ENCODE measurements around the gene SATB2. TPM values are rescaled to one million over a fixed set of nuclear protein-coding genes. Genes with fewer than 3 reads are reported as not detected.

Gene SATB2
- total RNA-seq, 1 donor from 2014 or later, result 0.14 TPM

GRCh38 chr2:199335502-199335901 lies 122.2 kb downstream of the SATB2 start:
- intact Hi-C loops (cut with micrococcal nuclease), result no loop called here

GRCh38 chr2:199329466-199329865 lies 128.3 kb downstream of the SATB2 start:
- intact Hi-C loops (cut with micrococcal nuclease), result no loop called here

GRCh38 chr2:199329031-199329430 lies 128.7 kb downstream of the SATB2 start:
- intact Hi-C loops (cut with micrococcal nuclease), result no loop called here

- intact Hi-C loops (cut with micrococcal nuclease), result no loop called here
Measured at GRCh38 chr2:199325881-199326280, 131.9 kb downstream of the SATB2 start.

GRCh38 chr2:199322151-199322550 lies 135.6 kb downstream of the SATB2 start:
- intact Hi-C loops (cut with micrococcal nuclease), result no loop called here

- intact Hi-C loops (cut with micrococcal nuclease), result no loop called here
Measured at GRCh38 chr2:199317646-199318045, 140.1 kb downstream of the SATB2 start.

DNA sequence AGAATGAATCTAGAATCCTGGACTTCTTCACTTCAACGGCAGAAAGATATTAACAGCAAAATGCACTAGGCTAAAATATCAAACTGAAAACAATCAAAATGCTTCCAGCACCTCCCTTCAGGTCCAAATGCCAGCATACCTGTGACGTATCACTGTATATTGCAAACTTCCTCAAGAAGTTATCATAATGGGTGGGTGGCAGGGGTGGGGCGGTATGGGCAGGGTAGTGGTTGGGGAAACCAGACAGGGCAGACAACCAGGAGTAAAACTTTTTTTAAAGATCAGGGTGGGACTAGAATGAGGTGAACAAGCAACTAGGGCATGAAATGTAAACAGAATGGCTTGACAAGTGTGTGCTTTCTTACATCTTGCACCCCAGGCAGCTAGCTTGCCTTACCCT lies 140.9 kb downstream of the SATB2 start:
- intact Hi-C loops (cut with micrococcal nuclease), result no loop called here

DNA sequence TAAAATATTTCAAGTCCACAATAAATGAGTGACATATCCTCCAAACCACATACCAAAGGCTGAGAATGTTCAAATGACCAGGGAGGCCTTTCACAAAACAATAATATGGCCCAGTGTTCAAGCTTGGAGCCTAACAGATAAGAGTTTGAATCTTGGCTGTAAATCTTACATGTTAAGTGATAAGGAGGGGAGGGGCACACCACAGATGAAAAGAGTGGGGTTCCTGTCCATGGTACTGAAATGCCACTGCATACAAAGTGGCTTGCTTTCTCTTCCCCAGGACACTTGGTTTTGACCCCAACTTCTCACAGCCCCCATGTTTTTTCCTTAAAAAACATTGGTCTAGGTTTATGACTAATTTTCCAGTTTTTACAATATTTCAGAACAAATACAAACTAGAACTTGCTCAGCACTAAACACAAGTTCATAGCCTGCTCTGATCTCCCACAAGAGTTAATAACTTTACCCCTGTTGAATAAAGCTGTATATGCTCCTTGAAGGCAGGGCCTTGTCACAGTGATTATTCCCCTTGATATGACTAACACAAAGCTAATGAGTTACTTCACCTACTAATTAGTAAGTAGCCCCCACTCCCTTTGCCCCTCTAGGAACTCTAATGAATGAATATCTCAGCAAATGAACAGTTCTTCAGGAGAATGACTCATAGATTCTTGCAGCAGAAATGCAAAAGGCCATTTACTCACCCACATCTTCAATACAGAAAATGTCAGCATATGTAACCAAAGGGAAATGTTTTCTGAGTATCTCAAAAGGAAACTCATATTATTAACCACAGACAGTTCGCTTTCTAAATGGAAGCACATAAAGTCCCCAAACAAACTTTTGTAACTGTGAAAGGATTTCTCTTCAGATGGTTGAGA lies 142.2 kb downstream of the SATB2 start:
- intact Hi-C loops (cut with micrococcal nuclease), result no loop called here

DNA sequence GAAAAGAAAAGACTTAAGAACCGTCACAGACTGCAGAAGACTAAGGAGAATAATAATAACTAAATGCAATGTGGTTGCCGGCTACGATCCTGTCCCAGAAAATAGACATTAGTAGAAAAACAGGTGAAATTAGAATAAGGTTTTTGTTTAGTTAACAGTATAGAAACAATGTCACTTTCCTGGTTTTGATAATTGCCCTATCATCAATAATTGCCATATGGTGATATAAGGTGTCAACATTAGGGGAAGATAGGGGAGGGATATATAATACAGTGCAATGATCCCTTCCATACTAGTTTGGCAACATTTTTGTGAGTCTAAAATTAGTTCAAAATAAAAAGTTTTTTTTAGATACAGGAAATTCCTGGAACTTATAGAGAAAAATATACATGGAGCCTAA lies 144.8 kb downstream of the SATB2 start:
- intact Hi-C loops (cut with micrococcal nuclease), result no loop called here

GRCh38 chr2:199310771-199311585 lies 146.8 kb downstream of the SATB2 start:
- intact Hi-C loops (cut with micrococcal nuclease), result no loop called here

GRCh38 chr2:199309973-199310372 lies 147.8 kb downstream of the SATB2 start:
- intact Hi-C loops (cut with micrococcal nuclease), result no loop called here

DNA sequence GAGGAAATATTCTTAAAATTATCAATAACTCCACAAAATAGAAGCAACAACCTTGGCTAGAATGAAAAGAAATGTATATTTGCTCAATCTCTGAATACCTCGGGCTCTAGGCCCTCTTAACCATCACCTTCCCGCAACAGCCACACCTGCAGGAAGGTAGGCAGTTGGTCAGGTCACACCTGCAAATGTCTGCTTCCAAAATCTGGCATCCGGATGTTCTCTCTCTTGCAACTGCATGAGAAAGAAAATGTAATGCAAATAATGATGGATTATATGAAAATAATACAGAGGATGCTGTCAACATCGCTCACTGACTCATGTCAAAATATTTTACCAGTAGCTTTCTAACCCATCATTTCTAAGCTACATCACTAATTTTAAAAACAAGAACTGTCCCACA lies 148.3 kb downstream of the SATB2 start:
- intact Hi-C loops (cut with micrococcal nuclease), result no loop called here

GRCh38 chr2:199308567-199308966 lies 149.2 kb downstream of the SATB2 start:
- intact Hi-C loops (cut with micrococcal nuclease), result no loop called here

GRCh38 chr2:199307461-199307860 lies 150.3 kb downstream of the SATB2 start:
- intact Hi-C loops (cut with micrococcal nuclease), result no loop called here

DNA sequence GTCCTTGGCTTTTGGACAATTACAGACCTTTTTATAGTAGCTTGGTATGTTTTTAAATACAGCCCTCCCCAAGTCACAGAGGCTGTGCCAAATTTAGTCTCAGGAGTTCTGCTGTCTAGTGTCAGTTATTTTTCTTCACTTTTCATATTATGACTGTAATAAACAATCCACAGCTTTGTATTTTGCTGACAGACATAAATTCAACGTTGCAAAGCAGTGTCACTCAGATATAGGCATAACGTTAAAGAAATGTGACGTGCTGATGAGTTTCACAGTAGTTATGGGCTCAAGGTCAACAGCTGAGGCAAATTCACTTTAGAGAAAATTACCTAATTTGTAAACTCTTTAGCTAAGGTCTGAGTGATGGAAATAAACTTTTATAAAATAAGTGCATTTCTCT lies 151.6 kb downstream of the SATB2 start:
- intact Hi-C loops (cut with micrococcal nuclease), result no loop called here

- intact Hi-C loops (cut with micrococcal nuclease), result no loop called here
Measured at GRCh38 chr2:199303728-199304177, 154.0 kb downstream of the SATB2 start.

DNA sequence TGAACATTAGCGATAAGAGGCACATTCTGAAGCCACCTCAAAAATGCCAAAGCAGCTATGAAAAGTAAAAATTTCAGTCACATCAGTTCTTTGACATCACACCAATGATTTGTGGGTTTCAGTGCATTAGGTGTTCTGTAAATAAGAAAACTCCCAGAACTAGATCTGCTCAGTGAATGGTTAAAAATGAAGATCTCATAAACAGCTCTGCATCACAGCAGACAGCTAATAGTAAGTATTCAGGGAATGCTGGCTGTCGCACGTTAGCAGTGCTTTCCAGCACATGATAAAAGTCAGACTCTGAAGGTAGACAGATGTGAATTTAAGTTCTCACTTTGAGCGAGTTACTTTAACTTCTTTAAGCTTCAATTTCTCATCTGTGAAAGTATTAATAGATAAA lies 154.9 kb downstream of the SATB2 start:
- intact Hi-C loops (cut with micrococcal nuclease), result no loop called here

- intact Hi-C loops (cut with micrococcal nuclease), result no loop called here
Measured at GRCh38 chr2:199288424-199288823, 169.3 kb downstream of the SATB2 start.

DNA sequence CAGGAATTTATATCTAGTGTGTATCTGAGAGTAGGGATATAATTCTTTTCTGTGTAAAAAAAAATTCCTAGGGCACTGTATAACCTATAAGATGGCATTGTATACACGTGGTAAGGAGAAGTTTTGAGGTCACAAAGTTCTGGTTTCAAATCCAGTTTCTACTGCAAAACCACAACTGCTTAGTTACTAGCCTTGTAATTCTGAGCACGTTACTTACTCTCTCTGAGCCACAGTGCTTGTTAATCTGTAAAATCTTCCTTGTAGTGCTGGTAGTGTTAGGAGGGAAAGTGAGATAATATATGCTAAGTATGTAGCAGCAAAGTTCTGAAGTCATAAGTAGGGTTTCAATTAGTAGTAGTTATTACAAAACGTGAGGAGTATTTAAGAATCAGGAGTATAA lies 175.4 kb downstream of the SATB2 start:
- intact Hi-C loops (cut with micrococcal nuclease), result no loop called here

DNA sequence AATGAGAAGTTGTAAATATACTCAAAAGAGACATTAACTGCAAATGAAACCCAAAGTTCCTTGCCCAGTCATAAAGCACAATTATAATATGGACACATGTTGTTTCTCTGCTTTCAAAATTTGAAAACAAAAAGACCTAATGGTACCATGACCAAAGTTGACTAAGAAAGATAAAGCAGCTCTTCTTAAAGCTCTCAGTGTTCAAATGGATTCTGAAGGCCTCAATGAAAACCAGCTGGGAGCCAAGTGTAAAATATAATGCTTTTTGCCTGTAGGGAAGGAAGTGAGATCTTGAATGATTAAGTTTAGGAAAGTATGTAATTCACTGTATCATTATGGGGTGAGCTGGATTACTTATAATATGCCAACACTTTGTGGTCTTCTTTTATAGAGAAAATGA lies 178.6 kb downstream of the SATB2 start:
- intact Hi-C loops (cut with micrococcal nuclease), result no loop called here

GRCh38 chr2:199278099-199278498 lies 179.6 kb downstream of the SATB2 start:
- intact Hi-C loops (cut with micrococcal nuclease), result no loop called here

- intact Hi-C loops (cut with micrococcal nuclease), result no loop called here
Measured at GRCh38 chr2:199273042-199273511, 184.7 kb downstream of the SATB2 start.

Measured in T-helper 2 cell treated with Interferon-gamma antibody and Interleukin-4, amounts not matched to agents 100 ng/mL and 5 ng/mL, for 36 hours (primary cell).